GM06990 (cell line): ENCODE data around the gene AP4S1.
"Not testable (repeated sequence)": the region's sequence is repeated elsewhere in the genome, so short reads cannot be mapped to it uniquely, and the experiment has no call there.

Source experiments
- DNase-seq: peaks from one replicate; pipeline ENCODE4 v3.0.0-alpha.2; 2011; ENCODE audit not compliant: insufficient read length; ENCODE audit errors: extremely low read depth
- H3K27me3 ChIP-seq: replicated peaks from 2 replicates; pipeline ENCODE4 v1.6.0; 2011; ENCODE audit warnings: low read length; ENCODE audit not compliant: control insufficient read depth, insufficient read depth
- H3K36me3 ChIP-seq: 2 replicates; pipeline ENCODE4 v1.5.1; 2011; ENCODE audit warnings: low read length; ENCODE audit not compliant: control insufficient read depth, insufficient read depth
- H3K4me3 ChIP-seq: replicated peaks from 2 replicates; pipeline ENCODE4 v1.5.1; 2011; ENCODE audit warnings: low read depth, mild to moderate bottlenecking, control low read depth, low read length
- TF ChIP-seq, protein P1 (sequence below): IDR thresholded peaks from 2 replicates; pipeline ENCODE4 v1.5.1; 2011; ENCODE audit warnings: low read length, control low read depth, mild to moderate bottlenecking, inconsistent platforms; ENCODE audit not compliant: insufficient read depth, poor library complexity, severe bottlenecking

The AP4S1 gene

GRCh38 chr14:31000629-31001338 lies 24.7 kb upstream of the AP4S1 start:
- no peak overlapping the region for H3K4me3 ChIP-seq
- TF ChIP-seq, protein P1, sequence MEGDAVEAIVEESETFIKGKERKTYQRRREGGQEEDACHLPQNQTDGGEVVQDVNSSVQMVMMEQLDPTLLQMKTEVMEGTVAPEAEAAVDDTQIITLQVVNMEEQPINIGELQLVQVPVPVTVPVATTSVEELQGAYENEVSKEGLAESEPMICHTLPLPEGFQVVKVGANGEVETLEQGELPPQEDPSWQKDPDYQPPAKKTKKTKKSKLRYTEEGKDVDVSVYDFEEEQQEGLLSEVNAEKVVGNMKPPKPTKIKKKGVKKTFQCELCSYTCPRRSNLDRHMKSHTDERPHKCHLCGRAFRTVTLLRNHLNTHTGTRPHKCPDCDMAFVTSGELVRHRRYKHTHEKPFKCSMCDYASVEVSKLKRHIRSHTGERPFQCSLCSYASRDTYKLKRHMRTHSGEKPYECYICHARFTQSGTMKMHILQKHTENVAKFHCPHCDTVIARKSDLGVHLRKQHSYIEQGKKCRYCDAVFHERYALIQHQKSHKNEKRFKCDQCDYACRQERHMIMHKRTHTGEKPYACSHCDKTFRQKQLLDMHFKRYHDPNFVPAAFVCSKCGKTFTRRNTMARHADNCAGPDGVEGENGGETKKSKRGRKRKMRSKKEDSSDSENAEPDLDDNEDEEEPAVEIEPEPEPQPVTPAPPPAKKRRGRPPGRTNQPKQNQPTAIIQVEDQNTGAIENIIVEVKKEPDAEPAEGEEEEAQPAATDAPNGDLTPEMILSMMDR, result no peak
- no peak for DNase-seq
- H3K27me3 ChIP-seq, result no peaks in the 10 kb centered on the region
- H3K36me3 ChIP-seq, result peaks cover 5% of the 10 kb centered on the region

DNA sequence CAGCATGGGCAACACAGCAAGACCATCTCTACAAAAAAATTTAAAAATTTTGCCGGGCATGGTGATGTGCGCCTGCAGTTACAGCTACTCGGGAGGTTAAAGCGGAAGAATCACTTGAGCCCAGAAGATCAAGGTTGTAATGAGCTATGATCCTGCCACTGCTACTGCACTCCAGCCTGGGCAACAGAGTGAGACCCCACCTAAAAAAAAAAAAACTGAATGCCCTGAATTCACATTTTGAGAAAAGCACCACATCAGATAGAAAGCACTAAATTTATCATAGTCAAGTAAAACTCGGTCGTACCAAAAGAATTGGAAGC lies 24.1 kb upstream of the AP4S1 start:
- TF ChIP-seq, protein P1, result no peak
- Histone ChIP-seq H3K27me3 (no peaks in the 10 kb centered on the region), H3K36me3 (peaks cover 5% of the 10 kb centered on the region), H3K4me3 (no peak overlapping the region)
- DNase-seq, result no peak

- Histone ChIP-seq H3K36me3 (peaks cover 5% of the 10 kb centered on the region), H3K4me3 (no peak overlapping the region), H3K27me3 (no peaks in the 10 kb centered on the region)
- TF ChIP-seq, protein P1, result no peak
- DNase-seq, result no peak
Measured at GRCh38 chr14:31003284-31003683, 22.2 kb upstream of the AP4S1 start.

- DNase-seq, H3K36me3 ChIP-seq, H3K27me3 ChIP-seq, H3K4me3 ChIP-seq: not testable (repeated sequence)
Measured at GRCh38 chr14:31004007-31004406, 21.4 kb upstream of the AP4S1 start.

GRCh38 chr14:31006703-31007102 lies 18.7 kb upstream of the AP4S1 start:
- Histone ChIP-seq H3K4me3 (no peak overlapping the region), H3K27me3 (no peaks in the 10 kb centered on the region), H3K36me3 (peaks cover 3% of the 10 kb centered on the region)
- TF ChIP-seq, protein P1, result no peak
- DNase-seq, result no peak

DNA sequence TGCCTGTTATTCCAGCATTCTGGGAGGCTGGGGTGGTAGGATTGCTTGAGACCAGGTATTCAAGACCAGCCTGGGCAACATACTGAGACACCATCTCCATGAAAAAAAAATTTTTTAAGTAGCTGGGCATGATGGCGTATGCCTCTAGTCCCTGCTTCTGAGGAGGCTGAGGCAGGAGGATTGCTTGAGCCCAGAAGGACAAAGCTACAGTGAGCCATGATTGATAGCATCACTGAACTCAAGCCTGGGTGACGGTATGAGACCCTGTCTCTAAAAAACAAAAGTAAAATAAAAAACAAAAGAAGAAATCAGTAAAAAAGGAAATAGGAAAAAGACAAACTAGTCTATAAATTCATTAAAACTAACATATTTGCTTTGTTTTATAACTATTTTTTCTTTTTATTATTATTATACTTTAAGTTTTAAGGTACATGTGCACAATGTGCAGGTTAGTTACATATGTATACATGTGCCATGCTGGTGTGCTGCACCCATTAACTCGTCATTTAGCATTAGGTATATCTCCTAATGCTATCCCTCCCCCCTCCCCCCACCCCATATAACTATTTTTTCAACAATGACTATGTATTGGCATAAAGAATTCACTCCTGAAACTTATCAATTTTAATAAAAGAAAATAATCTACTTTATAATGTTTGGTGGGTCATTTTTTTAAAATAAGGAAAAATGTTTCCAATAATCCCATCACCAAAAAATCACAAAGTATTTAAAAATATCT lies 15.4 kb upstream of the AP4S1 start:
- no peak overlapping the region for H3K4me3 ChIP-seq
- DNase-seq, result no peak
- H3K27me3 ChIP-seq, result no peaks in the 10 kb centered on the region
- H3K36me3 ChIP-seq, result peaks cover 4% of the 10 kb centered on the region
- TF ChIP-seq, protein P1, result no peak
